ENCODE results near the gene ADGRL3.

Gene ADGRL3

GRCh38 chr4:61760820-61761219 is 560.7 kb downstream of the ADGRL3 start:
- no peak for TF ChIP-seq CTCF (IDR thresholded peaks at IDR 0.05)

- TF ChIP-seq CTCF (IDR thresholded peaks at IDR 0.05) = no peak
These were observed 562.8 kb downstream of the ADGRL3 start for GRCh38 chr4:61762722-61763627.

- no peak for TF ChIP-seq CTCF (IDR thresholded peaks at IDR 0.05)
These were observed 563.6 kb downstream of the ADGRL3 start for GRCh38 chr4:61763682-61764081.

- TF ChIP-seq CTCF (IDR thresholded peaks at IDR 0.05) = no peak
These were observed 570.3 kb downstream of the ADGRL3 start for GRCh38 chr4:61770456-61770855.

GRCh38 chr4:61771056-61771455 is 570.9 kb downstream of the ADGRL3 start:
- no peak for TF ChIP-seq CTCF (IDR thresholded peaks at IDR 0.05)

GRCh38 chr4:61772126-61772525 is 572.0 kb downstream of the ADGRL3 start:
- TF ChIP-seq CTCF (IDR thresholded peaks at IDR 0.05) = no peak

- no peak for TF ChIP-seq CTCF (IDR thresholded peaks at IDR 0.05)
These were observed 573.6 kb downstream of the ADGRL3 start for GRCh38 chr4:61773655-61774245.

Data from LNCAP (cell line).